NCI-H748 (cell line): ENCODE data around the gene WDFY1.

Source experiments
- DNase-seq: peaks from one replicate; lab custom pipeline; 2025; ENCODE audit not compliant: unreplicated experiment; lab: John Stamatoyannopoulos, UW

Gene WDFY1

GRCh38 chr2:223860809-223861738, 84.1 kb downstream of the WDFY1 start:
- no peak for DNase-seq

- no peak for DNase-seq
Measured at GRCh38 chr2:223859070-223859469, 86.1 kb downstream of the WDFY1 start.

DNA sequence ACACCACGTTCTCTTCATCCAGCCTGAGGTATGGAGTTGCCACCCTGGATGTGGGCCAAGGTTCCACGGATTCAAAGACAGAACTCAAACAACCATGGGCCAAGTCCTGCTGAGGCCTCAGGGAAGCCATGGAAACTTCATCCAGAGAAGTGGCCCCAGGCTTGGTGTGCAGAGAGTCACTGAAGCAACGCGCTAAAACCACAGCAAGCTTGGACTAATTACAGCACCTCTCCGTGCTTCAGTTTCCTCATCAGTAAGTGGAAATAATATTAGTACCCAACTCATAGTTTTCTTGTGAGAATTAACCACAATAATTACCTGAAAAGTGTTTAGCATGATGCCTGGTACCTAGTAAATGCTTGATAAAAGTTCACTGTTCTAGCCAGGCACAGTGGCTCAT, 88.6 kb downstream of the WDFY1 start:
- no peak for DNase-seq

DNA sequence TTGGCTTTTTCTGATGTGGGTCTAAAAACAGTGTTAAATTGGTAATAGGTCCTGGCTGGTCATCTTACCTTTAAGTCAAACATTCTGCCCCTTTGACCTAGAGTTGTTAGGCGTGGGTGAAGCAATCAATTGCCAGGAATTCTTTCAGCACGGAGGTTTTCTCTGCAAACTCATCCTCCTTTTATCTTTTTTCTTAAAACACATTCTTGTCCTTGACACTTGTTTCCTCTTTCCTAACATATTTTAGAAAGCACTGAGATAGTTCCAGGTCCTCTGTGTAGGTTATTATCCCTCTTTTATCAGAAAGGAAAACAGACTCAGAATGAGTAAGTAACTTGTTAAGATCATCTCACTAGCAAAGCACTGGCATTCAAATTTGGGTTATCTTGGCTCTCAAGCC, 89.1 kb downstream of the WDFY1 start:
- no peak for DNase-seq

DNA sequence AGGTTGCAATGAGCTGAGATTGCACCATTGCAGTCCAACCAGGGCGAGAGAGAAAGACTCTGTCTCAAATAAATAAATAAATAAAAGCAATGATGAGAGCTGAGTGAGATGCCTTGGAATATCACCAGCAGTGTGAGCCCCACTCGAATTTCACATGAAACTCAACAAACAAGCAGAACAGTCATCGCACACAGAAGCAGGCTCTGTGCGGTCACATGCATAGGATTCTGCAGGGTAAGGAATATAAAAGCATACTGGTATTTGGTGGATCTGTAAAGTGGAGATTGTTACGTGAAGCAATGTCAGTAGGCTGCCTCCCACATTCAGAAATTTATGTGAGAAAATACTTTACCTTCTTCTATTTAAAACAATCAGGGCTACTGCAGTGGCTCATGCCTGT, 89.7 kb downstream of the WDFY1 start:
- no peak for DNase-seq

GRCh38 chr2:223854741-223855140, 90.4 kb downstream of the WDFY1 start:
- DNase-seq, result no peak

DNA sequence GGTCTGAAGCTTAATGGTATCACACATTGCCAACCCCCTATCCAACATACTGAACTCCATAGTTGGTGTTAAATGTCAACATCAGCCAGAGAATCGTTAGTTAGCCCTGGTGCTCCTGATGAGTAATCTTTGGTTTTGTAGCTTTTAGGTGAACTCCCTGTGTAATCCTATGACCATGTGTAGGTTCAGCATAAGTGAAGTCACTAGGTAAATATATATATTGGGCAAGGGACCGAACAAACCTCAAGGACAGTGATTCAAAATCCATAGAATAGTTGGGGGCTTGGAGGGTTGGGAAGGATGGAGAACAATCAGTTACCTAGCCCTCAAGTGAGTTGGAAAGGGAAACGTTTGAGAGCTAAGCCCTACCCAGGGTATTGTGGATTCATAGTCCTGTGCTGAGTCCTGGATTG, 91.7 kb downstream of the WDFY1 start:
- no peak for DNase-seq

DNA sequence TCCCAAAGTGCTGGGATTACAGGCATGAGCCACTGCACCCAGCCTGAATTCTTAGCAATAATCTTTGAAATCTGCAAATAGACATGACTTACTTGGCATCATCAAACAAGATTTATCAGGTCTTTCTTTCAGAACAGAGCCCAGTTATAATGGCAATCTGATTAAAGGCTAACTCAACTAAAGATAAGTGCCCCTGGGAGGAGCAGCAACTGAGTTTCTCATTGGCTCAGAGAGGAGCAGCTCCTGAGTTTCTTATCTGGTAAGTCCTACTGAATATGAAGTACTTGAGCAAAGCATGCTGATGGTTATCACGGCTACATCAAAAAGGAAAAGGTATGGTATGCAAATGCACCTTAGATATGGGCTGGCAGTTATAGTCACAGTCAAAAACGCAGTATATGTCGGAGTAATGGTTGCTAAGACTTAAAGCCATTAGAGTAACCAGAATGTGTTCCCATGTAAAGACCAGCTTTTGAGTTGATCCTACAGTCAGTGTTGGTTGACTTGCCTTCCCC, 92.8 kb downstream of the WDFY1 start:
- no peak for DNase-seq

DNA sequence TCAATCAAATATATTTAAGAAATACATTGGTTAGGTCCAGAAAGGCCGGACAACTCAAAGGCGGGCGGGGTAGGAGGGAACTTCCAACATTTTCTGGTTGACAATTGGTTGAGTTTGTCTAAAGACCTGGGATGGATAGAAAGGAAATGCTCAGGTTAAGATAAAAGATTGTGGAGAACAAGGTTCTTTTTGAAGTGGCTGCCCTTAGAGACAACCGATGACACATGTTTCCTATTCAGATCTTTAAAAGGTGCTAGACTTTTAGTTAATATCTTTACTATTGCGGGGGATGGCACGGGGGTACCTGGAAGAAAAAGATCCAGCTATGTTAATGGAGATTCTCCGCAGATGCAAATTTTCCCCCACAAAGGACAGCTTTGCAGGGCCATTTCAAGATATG, 97.7 kb downstream of the WDFY1 start:
- DNase-seq, result no peak

- no peak for DNase-seq
Measured at GRCh38 chr2:223846515-223846914, 98.6 kb downstream of the WDFY1 start.

- no peak for DNase-seq
Measured at GRCh38 chr2:223841436-223842190, 103.5 kb downstream of the WDFY1 start.

GRCh38 chr2:223837287-223838061, 107.7 kb downstream of the WDFY1 start, which contains the start of gene AP1S3:
AP1S3 (minus strand) TSS chr2:223837582; CDS start chr2:223837450, 132 bp downstream.
- DNase-seq, result peak; percentile 94

GRCh38 chr2:223835701-223836532, 109.2 kb downstream of the WDFY1 start:
- no peak for DNase-seq

- DNase-seq, result no peak
Measured at GRCh38 chr2:223834431-223834830, 110.7 kb downstream of the WDFY1 start.

DNA sequence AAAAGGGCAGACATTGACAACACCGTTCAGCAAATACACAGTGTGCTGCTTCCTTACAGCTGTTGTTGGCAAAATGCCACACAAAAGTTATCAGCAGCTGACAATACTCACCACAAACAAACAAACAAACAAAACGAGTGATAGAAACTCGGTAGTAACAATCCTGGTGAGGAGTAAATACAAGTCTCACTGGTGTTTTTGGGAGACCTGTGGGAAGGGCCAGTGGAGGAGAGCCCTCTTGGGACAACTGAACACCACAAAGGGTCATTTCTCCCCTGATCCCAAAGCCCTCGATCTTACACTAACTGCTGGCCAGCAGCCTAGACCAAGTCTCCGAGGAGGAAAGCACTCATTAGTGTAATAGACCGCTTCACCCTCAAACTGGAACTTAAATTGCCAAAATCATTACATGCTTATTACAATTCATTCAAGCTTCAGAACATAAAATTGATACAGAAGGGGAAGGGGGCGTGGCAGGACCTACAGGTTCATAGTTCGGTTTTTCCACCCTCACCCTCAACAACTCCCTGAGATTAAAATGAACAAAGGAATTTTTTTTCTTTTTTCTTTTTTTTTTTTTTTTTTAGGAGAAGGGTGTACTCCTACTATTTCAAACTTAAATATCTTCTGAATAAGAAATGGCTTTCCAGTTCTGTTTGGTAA, 112.8 kb downstream of the WDFY1 start:
- DNase-seq, result peak; percentile 14

DNA sequence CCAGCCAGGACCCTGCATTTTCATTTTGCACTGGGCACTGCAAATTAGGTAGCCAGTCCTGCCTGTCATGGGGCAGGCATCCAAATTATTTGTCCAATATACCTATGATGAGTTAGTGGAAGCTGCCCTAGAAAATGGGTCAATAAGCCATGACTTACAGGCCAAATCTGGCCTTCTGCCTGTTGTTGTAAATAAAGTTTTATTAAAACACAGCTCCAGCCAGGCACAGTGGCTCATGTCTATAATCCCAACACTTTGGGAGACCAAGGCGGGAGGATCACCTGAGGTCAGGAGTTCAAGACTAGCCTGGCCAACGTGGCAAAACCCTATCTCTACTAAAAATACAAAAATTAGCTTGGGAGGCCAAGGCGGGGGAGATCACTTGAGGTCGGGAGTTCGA, 116.0 kb downstream of the WDFY1 start:
- DNase-seq, result no peak

- no peak for DNase-seq
Measured at GRCh38 chr2:223828314-223828713, 116.8 kb downstream of the WDFY1 start.

DNA sequence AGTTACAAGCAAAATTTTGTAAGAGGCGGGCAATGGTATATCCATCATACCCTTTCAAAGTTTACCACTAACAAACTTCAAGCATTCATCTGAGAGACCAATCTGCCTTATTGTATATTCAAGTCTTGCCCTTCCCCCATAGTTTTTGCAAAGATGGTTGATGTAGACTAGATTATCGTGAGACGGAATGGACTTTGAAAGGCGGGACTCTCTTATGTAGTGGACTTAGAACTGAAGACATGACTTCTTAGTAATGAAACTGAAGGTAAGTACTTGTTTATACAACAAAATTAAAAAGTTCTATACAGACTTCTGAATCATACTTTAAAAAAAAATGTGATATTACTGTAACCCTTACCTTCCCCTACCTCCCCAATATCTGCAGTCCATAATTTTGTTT, 118.1 kb downstream of the WDFY1 start:
- DNase-seq, result no peak
